BLaER1 treated with 17β-estradiol and CSF1 and Interleukin-3, amounts not matched to agents 10 nM and 100 nM (cell line): Measurements from ENCODE around the gene NYNRIN.

Experiments
- H3K27ac ChIP-seq, 11 experiments: shearing (Covaris generic); formaldehyde crosslinking; 2 replicates each; pipeline ENCODE4 v1.8.1; 2022
- H3K27me3 ChIP-seq, 11 experiments: shearing (Covaris generic); formaldehyde crosslinking; 2 replicates each; pipeline ENCODE4 v1.8.1; 2022
- H3K36me3 ChIP-seq, 11 experiments: shearing (Covaris generic); formaldehyde crosslinking; 2 replicates each; pipeline ENCODE4 v1.8.1; 2022
- H3K4me1 ChIP-seq, 10 experiments: shearing (Covaris generic); formaldehyde crosslinking; 2 replicates each; pipeline ENCODE4 v1.8.1; 2022
- H3K4me2 ChIP-seq, 11 experiments: shearing (Covaris generic); formaldehyde crosslinking; 2 replicates each; pipeline ENCODE4 v1.8.1; 2022
- H3K4me3 ChIP-seq, 10 experiments: shearing (Covaris generic); formaldehyde crosslinking; 2 replicates each; pipeline ENCODE4 v1.8.1; 2022
- H3K9ac ChIP-seq, 11 experiments: shearing (Covaris generic); formaldehyde crosslinking; 2 replicates each; pipeline ENCODE4 v1.8.1; 2022
- H3K9me3 ChIP-seq, 11 experiments: shearing (Covaris generic); formaldehyde crosslinking; replicated peaks in 1 of 11; 2 replicates each; pipeline ENCODE4 v1.8.1; 2022
- H4K20me1 ChIP-seq, 11 experiments: shearing (Covaris generic); formaldehyde crosslinking; 2 replicates each; pipeline ENCODE4 v1.8.1; 2022
- Cebpa-rat ChIP-seq, 11 experiments: shearing (Covaris generic); IDR thresholded peaks; 2 replicates each; pipeline ENCODE4 v1.8.1; 2022

Gene NYNRIN

GRCh38 chr14:24404814-24405213, 6.0 kb downstream of the NYNRIN start:
- peaks cover 0 to 7% (median 0%) of the 10 kb centered on the region in 11 experiments; a peak in 3 of 22 replicates for H4K20me1 ChIP-seq
- H3K27me3 ChIP-seq, result no peaks in the 10 kb centered on the region
- no peak overlapping the region for H3K4me3 ChIP-seq
- peaks cover 0 to 49% (median 22%) of the 10 kb centered on the region in 11 experiments; a peak in 16 of 22 replicates for H3K36me3 ChIP-seq
- H3K27ac ChIP-seq, result no peak overlapping the region
- no peaks in the 10 kb centered on the region for H3K9me3 ChIP-seq
- no peak for TF ChIP-seq Cebpa-rat (IDR thresholded peaks at IDR 0.05)
- peaks cover 13 to 84% (median 72%) of the 10 kb centered on the region in 10 experiments for H3K4me1 ChIP-seq
- peak overlapping the region in 3 of 11 experiments; percentile 8 to 49 (median 21); a peak in 4 of 22 replicates for H3K4me2 ChIP-seq
- H3K9ac ChIP-seq, result no peak overlapping the region

GRCh38 chr14:24406416-24406815, 7.6 kb downstream of the NYNRIN start:
- Histone ChIP-seq H3K27me3 (no peaks in the 10 kb centered on the region), H4K20me1 (peaks cover 0 to 9% (median 0%) of the 10 kb centered on the region in 11 experiments; a peak in 4 of 22 replicates), H3K36me3 (peaks cover 0 to 59% (median 22%) of the 10 kb centered on the region in 11 experiments; a peak in 16 of 22 replicates), H3K4me3 (no peak overlapping the region), H3K9me3 (no peaks in the 10 kb centered on the region), H3K9ac (no peak overlapping the region), H3K4me1 (peaks cover 0 to 84% (median 70%) of the 10 kb centered on the region in 10 experiments; a peak in 19 of 20 replicates), H3K27ac (no peak overlapping the region), H3K4me2 (peak overlapping the region in 4 of 11 experiments; percentile 78 to 88 (median 86); a peak in 4 of 22 replicates)
- TF ChIP-seq Cebpa-rat (IDR thresholded peaks at IDR 0.05), result no peak

GRCh38 chr14:24407608-24408325, 9.0 kb downstream of the NYNRIN start:
- Histone ChIP-seq H3K27ac (peak overlapping the region in 1 of 11 experiments; percentile 7; a peak in 1 of 22 replicates), H3K9me3 (no peaks in the 10 kb centered on the region), H3K36me3 (peaks cover 0 to 70% (median 23%) of the 10 kb centered on the region in 11 experiments; a peak in 17 of 22 replicates), H3K27me3 (no peaks in the 10 kb centered on the region), H3K9ac (peak overlapping the region in 2 of 11 experiments; percentile 15; a peak in 1 of 22 replicates), H3K4me2 (peak overlapping the region in 9 of 11 experiments; percentile 37 to 88 (median 71); a peak in 16 of 22 replicates), H3K4me1 (peaks cover 0 to 81% (median 62%) of the 10 kb centered on the region in 10 experiments; a peak in 19 of 20 replicates), H3K4me3 (no peak overlapping the region), H4K20me1 (peaks cover 0 to 9% (median 0%) of the 10 kb centered on the region in 11 experiments; a peak in 2 of 22 replicates)
- TF ChIP-seq Cebpa-rat (IDR thresholded peaks at IDR 0.05), result no peak

- no peaks in the 10 kb centered on the region for H3K27me3 ChIP-seq
- H3K9ac ChIP-seq, result peak overlapping the region in 3 of 11 experiments; percentile 9 to 32 (median 11); a peak in 1 of 22 replicates
- H3K36me3 ChIP-seq, result peaks cover 0 to 80% (median 32%) of the 10 kb centered on the region in 11 experiments; a peak in 19 of 22 replicates
- H3K27ac ChIP-seq, result peak overlapping the region in 1 of 11 experiments; percentile 5; a peak in 2 of 22 replicates
- H3K4me1 ChIP-seq, result peaks cover 0 to 72% (median 55%) of the 10 kb centered on the region in 10 experiments; a peak in 19 of 20 replicates
- peaks cover 0 to 9% (median 0%) of the 10 kb centered on the region in 11 experiments; a peak in 2 of 22 replicates for H4K20me1 ChIP-seq
- H3K9me3 ChIP-seq, result no peaks in the 10 kb centered on the region
- no peak overlapping the region; a peak in 2 of 20 replicates for H3K4me3 ChIP-seq
- H3K4me2 ChIP-seq, result peak overlapping the region in 10 of 11 experiments; percentile 9 to 88 (median 70); a peak in 19 of 22 replicates
- TF ChIP-seq Cebpa-rat (IDR thresholded peaks at IDR 0.05), result no peak
Observed at GRCh38 chr14:24408764-24409163, 10.0 kb downstream of the NYNRIN start.

GRCh38 chr14:24409192-24409591, 10.4 kb downstream of the NYNRIN start:
- Histone ChIP-seq H3K9me3 (no peaks in the 10 kb centered on the region), H4K20me1 (peaks cover 0 to 9% (median 0%) of the 10 kb centered on the region in 11 experiments; a peak in 2 of 22 replicates), H3K27me3 (no peaks in the 10 kb centered on the region), H3K4me1 (peaks cover 0 to 68% (median 53%) of the 10 kb centered on the region in 10 experiments; a peak in 18 of 20 replicates), H3K36me3 (peaks cover 0 to 84% (median 36%) of the 10 kb centered on the region in 11 experiments; a peak in 19 of 22 replicates), H3K9ac (peak overlapping the region in 3 of 11 experiments; percentile 9 to 32 (median 11); a peak in 1 of 22 replicates), H3K27ac (peak overlapping the region in 1 of 11 experiments; percentile 5; a peak in 1 of 22 replicates), H3K4me2 (peak overlapping the region in 9 of 11 experiments; percentile 37 to 88 (median 71); a peak in 18 of 22 replicates), H3K4me3 (peak overlapping the region in 1 of 10 experiments; percentile 30; a peak in 2 of 20 replicates)
- no peak for TF ChIP-seq Cebpa-rat (IDR thresholded peaks at IDR 0.05)

- no peak overlapping the region for H3K9ac ChIP-seq
- H4K20me1 ChIP-seq, result peaks cover 0 to 9% (median 0%) of the 10 kb centered on the region in 11 experiments; a peak in 2 of 22 replicates
- no peaks in the 10 kb centered on the region for H3K27me3 ChIP-seq
- no peaks in the 10 kb centered on the region for H3K9me3 ChIP-seq
- no peak for TF ChIP-seq Cebpa-rat (IDR thresholded peaks at IDR 0.05)
- no peak overlapping the region for H3K4me3 ChIP-seq
- no peak overlapping the region for H3K27ac ChIP-seq
- H3K4me1 ChIP-seq, result peaks cover 0 to 63% (median 49%) of the 10 kb centered on the region in 10 experiments; a peak in 18 of 20 replicates
- H3K36me3 ChIP-seq, result peaks cover 0 to 84% (median 43%) of the 10 kb centered on the region in 11 experiments; a peak in 19 of 22 replicates
- H3K4me2 ChIP-seq, result peak overlapping the region in 8 of 11 experiments; percentile 44 to 88 (median 74); a peak in 15 of 22 replicates
Observed at GRCh38 chr14:24409956-24410355, 11.2 kb downstream of the NYNRIN start.

- Histone ChIP-seq H3K36me3 (peaks cover 0 to 79% (median 43%) of the 10 kb centered on the region in 11 experiments; a peak in 19 of 22 replicates), H3K9me3 (no peaks in the 10 kb centered on the region), H3K4me3 (no peak overlapping the region), H3K27ac (no peak overlapping the region), H3K27me3 (no peaks in the 10 kb centered on the region), H3K9ac (no peak overlapping the region), H3K4me1 (peaks cover 3 to 70% (median 58%) of the 10 kb centered on the region in 10 experiments; a peak in 19 of 20 replicates), H3K4me2 (peak overlapping the region in 8 of 11 experiments; percentile 21 to 88 (median 60); a peak in 12 of 22 replicates), H4K20me1 (peaks cover 0 to 9% (median 0%) of the 10 kb centered on the region in 11 experiments; a peak in 2 of 22 replicates)
- no peak for TF ChIP-seq Cebpa-rat (IDR thresholded peaks at IDR 0.05)
Observed at GRCh38 chr14:24411443-24412389, 12.9 kb downstream of the NYNRIN start.

GRCh38 chr14:24414077-24414476, 15.3 kb downstream of the NYNRIN start:
- H3K27ac ChIP-seq, result no peak overlapping the region
- H3K4me3 ChIP-seq, result no peak overlapping the region
- no peaks in the 10 kb centered on the region for H3K9me3 ChIP-seq
- peaks cover 0 to 9% (median 0%) of the 10 kb centered on the region in 11 experiments; a peak in 2 of 22 replicates for H4K20me1 ChIP-seq
- H3K4me1 ChIP-seq, result peaks cover 10 to 69% (median 54%) of the 10 kb centered on the region in 10 experiments; a peak in 17 of 20 replicates
- peaks cover 0 to 59% (median 31%) of the 10 kb centered on the region in 11 experiments; a peak in 19 of 22 replicates for H3K36me3 ChIP-seq
- H3K9ac ChIP-seq, result no peak overlapping the region
- no peaks in the 10 kb centered on the region for H3K27me3 ChIP-seq
- H3K4me2 ChIP-seq, result no peak overlapping the region
- no peak for TF ChIP-seq Cebpa-rat (IDR thresholded peaks at IDR 0.05)
